HL-60/S4 treated with retinoic acid at 250 ng/mL for 4 days and 3 days (cell line): ENCODE data around the gene SELENON.

Source experiments
- in situ Hi-C: fragments of 300-500 bp; cut with MboI; formaldehyde crosslinking; loops from 2 replicates; pipeline ENCODE4 v1.7.0; 2022; ENCODE audit warnings: low sequenced_read_pairs

Gene SELENON

GRCh38 chr1:25799935-25800702 is at the start of gene SELENON:
Gene SELENON, plus strand, starts transcription at chr1:25800193. Its CDS starts 38 bp downstream, at chr1:25800231.
- in situ Hi-C loops: loop anchor here (10.0 to 25.0 kb wide), 2 partner anchors 388 to 555 kb away; partner anchors contain the start of genes RHCE and RSRP1

- in situ Hi-C loops: no loop called here
Measured at GRCh38 chr1:25750923-25751605, 48.9 kb upstream of the SELENON start.

DNA sequence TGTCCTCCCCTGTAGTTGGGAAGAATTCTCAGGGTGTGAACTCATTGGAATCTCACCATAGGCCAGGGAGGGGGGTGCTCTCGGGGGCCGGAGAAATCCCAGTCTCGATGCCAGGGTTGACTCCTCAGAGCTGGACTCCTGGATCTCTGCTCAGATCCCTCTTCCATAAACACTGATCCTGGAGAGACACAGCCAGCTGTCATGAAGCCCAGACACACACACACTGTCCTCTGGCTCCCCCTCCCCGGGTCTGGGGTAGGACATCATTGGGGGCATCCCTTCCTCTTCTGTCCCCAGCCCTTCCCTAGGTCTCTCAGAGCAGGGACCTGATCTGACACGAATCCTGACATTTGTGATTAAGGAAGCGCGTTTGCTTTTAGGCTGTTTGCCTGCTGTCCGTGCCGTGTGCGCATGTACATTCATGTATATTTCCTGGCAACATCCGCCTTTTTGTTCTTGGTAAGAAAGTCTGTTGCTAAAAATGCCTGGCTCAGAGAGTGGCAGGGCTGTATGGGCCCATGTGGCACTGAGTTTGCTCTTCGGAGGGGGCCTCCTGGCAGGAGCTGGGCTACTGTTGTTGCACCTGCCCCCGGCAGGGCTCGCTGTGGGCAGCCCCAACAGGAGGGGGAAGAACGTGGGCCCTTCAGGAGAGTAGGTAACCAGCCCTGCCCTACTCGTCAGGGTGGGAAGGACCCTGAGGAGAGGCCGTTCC is 45.4 kb upstream of the SELENON start:
- in situ Hi-C loops: no loop called here

GRCh38 chr1:25755475-25756125 is 44.4 kb upstream of the SELENON start:
- in situ Hi-C loops: no loop called here

- in situ Hi-C loops: no loop called here
Measured at GRCh38 chr1:25756215-25756614, 43.8 kb upstream of the SELENON start.

DNA sequence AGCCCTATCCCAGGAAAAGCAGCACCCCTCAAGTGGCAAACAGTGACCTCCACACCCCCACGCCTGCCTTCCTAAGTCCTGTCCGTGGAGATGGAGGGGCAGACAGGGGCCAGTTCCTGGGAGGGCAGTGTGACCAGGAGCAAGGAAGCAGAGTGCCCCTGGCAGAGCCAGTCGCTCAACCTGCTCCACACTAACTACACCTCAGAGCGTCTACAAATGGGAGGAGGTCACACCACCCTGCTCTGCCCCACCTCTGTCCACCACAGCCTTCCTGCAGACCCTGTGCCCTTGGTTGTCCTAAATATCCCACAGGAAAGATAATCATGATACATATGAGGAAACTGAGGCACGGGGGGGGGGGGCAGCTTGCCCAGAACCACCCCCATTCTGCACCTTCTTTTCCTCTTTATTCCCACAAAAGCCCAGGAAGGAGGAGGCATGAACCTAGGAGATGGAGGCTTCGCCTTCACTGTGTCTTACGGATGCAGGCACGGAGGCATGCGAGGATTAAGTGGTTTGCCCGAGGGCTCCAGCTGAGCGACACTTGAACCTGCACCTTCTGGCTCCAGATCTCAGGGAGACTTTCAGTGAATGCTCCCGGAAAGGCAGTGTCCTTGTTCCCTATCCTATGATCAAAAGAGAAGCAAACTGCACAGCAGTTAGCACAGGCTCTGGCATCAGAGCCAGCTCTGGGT is 42.7 kb upstream of the SELENON start:
- in situ Hi-C loops: no loop called here

- in situ Hi-C loops: no loop called here
Measured at GRCh38 chr1:25757846-25758185, 42.2 kb upstream of the SELENON start.

- in situ Hi-C loops: no loop called here
Measured at GRCh38 chr1:25758466-25759070, 41.4 kb upstream of the SELENON start.

DNA sequence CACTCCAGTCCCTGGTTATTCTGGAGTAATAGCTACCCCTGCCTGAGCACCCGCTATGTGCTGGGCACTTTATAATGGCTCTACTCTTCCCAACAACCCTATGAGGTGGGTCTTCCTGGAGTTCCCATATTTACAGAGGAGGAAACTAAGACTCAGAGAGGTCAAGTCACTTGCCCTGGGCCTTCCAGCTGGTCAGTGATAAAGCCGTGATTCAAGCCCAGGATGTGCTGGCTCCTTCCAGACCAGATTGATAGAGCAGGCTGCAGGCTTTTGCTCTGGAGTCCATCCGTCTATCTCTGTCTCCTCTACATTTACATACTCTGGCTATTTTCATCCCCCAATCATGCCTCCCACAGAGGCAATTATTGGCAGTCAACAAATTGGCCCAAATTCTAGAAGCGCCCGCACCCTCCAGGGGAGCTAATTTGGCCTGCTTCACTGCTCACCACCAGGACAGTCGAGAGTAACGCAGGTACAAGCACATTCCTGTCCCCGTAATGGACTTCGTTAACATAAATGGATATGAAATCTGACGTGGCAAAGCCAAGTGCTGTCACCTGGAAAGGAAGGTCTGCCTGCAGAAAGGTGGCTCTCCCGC is 39.8 kb upstream of the SELENON start:
- in situ Hi-C loops: no loop called here

GRCh38 chr1:25760871-25761270 is 39.1 kb upstream of the SELENON start:
- in situ Hi-C loops: no loop called here

- in situ Hi-C loops: no loop called here
Measured at GRCh38 chr1:25763493-25763892, 36.5 kb upstream of the SELENON start.

DNA sequence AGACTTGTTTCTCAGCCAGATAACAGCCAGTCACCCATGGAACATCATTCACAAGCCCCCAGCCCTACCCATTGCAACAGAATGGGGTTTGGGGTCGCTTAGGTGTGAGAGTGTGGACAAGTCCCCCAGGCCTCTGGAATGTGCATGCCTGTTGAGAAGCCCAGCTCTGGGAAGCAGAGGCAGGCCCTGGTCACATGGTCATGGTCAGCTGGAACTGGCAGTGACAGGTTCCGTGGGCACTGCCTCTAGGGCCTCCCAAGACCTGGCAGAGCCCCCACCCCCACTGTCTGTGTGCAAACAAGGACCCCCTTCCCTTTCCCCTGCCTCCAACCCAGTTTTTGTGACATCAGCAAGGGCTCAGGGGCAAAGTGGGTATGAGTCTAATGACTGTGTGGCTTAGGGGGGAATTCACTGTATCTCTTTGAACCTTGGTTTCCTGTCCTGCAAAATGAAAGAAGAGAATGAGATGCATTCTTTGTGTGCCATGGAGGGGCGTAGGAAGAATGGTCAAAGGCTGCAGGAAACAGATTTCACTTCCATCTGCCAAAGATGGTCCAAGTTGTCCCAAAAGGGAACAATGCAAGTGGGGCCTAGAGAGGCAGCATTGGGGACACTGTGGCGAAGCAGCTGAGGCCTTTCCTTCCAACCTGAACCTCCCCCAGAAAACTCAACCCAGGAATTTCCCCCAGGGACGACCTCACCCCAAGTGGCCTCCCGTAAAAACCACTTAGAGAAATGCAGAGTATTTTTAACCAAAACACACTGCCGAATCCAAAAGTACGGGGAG is 34.7 kb upstream of the SELENON start:
- in situ Hi-C loops: no loop called here

GRCh38 chr1:25765923-25766589 is 33.9 kb upstream of the SELENON start:
- in situ Hi-C loops: no loop called here

GRCh38 chr1:25766721-25767436 is 33.1 kb upstream of the SELENON start:
- in situ Hi-C loops: no loop called here

DNA sequence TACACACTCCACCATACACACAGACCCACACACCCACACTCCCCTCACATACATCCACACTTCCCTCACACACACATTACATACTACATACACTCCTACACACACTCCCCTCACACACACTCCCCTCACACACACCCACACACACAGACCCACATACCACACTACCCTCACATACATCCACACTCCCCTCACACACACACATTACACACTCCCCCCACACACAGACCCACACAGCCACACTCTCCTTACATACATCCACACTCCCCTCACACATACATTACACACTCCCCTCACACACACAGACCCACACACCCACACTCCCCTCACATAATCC is 32.6 kb upstream of the SELENON start:
- in situ Hi-C loops: no loop called here

- in situ Hi-C loops: no loop called here
Measured at GRCh38 chr1:25768999-25769398, 31.0 kb upstream of the SELENON start.

- in situ Hi-C loops: no loop called here
Measured at GRCh38 chr1:25769625-25770383, 30.2 kb upstream of the SELENON start.
